GM21381 (cell line): ENCODE data around the gene SP6.

Source experiments
- ATAC-seq: cut with Tn5 transposase; IDR thresholded peaks from one replicate; pipeline ENCODE4 v1.9.1; 2021; ENCODE audit warnings: mild to moderate bottlenecking, moderate library complexity; ENCODE audit not compliant: unreplicated experiment

The SP6 gene

GRCh38 chr17:47850692-47851573 is at the start of gene SP6:
TSS of gene SP6 (minus strand) at chr17:47851163. CDS start at chr17:47848429, 2,734 bp downstream.
- no peak for ATAC-seq

GRCh38 chr17:47899643-47900042 is 48.7 kb upstream of the SP6 start:
- ATAC-seq, result no peak

- no peak for ATAC-seq
Observed at GRCh38 chr17:47898241-47898640, 47.3 kb upstream of the SP6 start.

- no peak for ATAC-seq
Observed at GRCh38 chr17:47897561-47897960, 46.6 kb upstream of the SP6 start.

- ATAC-seq, result no peak
Observed at GRCh38 chr17:47896672-47897490, 45.9 kb upstream of the SP6 start.

GRCh38 chr17:47895856-47896671 is 45.1 kb upstream of the SP6 start, which contains the start of gene SP2:
TSS of gene SP2 (plus strand) at chr17:47896236. CDS start at chr17:47896287, 51 bp downstream.
- ATAC-seq, result peak; percentile 84

GRCh38 chr17:47895347-47895855 is 44.4 kb upstream of the SP6 start:
- ATAC-seq, result no peak

GRCh38 chr17:47894498-47895346 is 43.8 kb upstream of the SP6 start:
- ATAC-seq, result no peak

GRCh38 chr17:47891545-47892088 is 40.7 kb upstream of the SP6 start:
- ATAC-seq, result no peak

GRCh38 chr17:47889734-47890529 is 39.0 kb upstream of the SP6 start:
- no peak for ATAC-seq

GRCh38 chr17:47888293-47888692 is 37.3 kb upstream of the SP6 start:
- no peak for ATAC-seq

- no peak for ATAC-seq
Observed at GRCh38 chr17:47884905-47885730, 34.2 kb upstream of the SP6 start.

GRCh38 chr17:47884427-47884740 is 33.4 kb upstream of the SP6 start:
- ATAC-seq, result no peak

GRCh38 chr17:47883589-47884426 is 32.8 kb upstream of the SP6 start:
- no peak for ATAC-seq

GRCh38 chr17:47882695-47883588 is 32.0 kb upstream of the SP6 start:
- ATAC-seq, result no peak

- ATAC-seq, result no peak
Observed at GRCh38 chr17:47882247-47882646, 31.3 kb upstream of the SP6 start.
